ENCODE results near the gene ZNF599.

Gene ZNF599

GRCh38 chr19:34787059-34787824, 14.2 kb upstream of the ZNF599 start:
- no peaks in the 10 kb centered on the region for H3K27me3 ChIP-seq (ENCODE audit: insufficient read depth, low read length, poor library complexity)
- no peak overlapping the region for H3K4me3 ChIP-seq (ENCODE audit: low read length)
- no peak overlapping the region for H3K4ac ChIP-seq (ENCODE audit: low read depth, low read length)
- H3K36me3 ChIP-seq (ENCODE audit: control insufficient read depth, insufficient read depth, low read length) = no peaks in the 10 kb centered on the region
- H2BK15ac ChIP-seq (replicated peaks; ENCODE audit: low read depth) = no peak overlapping the region
- no peak overlapping the region for H4K8ac ChIP-seq (ENCODE audit: low read depth, low read length)
- no peak overlapping the region for H3K9ac ChIP-seq (ENCODE audit: low read length)
- H2AK5ac ChIP-seq (ENCODE audit: low read length) = no peak overlapping the region
- no peak overlapping the region for H3K18ac ChIP-seq (ENCODE audit: low read length)
- WGBS (ENCODE audit: extremely low coverage, insufficient coverage, low lambda C conversion rate) = no CpG with 5 or more reads among the region's 3 CpGs
- H4K5ac ChIP-seq (ENCODE audit: low read length) = no peak overlapping the region
- H3K23ac ChIP-seq (ENCODE audit: low read length) = no peak overlapping the region
- no peaks in the 10 kb centered on the region for H3K79me1 ChIP-seq (ENCODE audit: low read length)
- no peaks in the 10 kb centered on the region for H3K4me1 ChIP-seq (ENCODE audit: control insufficient read depth, low read depth, low read length)
- H3K79me2 ChIP-seq (ENCODE audit: control insufficient read depth, insufficient read depth, low read length) = no peaks in the 10 kb centered on the region
- no peak overlapping the region for H2BK120ac ChIP-seq (ENCODE audit: low read depth, low read length)
- no peak for DNase-seq
- no peak overlapping the region for H3K4me2 ChIP-seq (ENCODE audit: low read length)
- H3K27ac ChIP-seq (ENCODE audit: low read depth, low read length) = no peak overlapping the region
- H3K56ac ChIP-seq (ENCODE audit: low read length) = no peak overlapping the region
- H2BK5ac ChIP-seq (ENCODE audit: low read length) = no peak overlapping the region

GRCh38 chr19:34786236-34786635, 13.2 kb upstream of the ZNF599 start:
- Histone ChIP-seq H3K27me3 (ENCODE audit: insufficient read depth, low read length, poor library complexity) (no peaks in the 10 kb centered on the region), H2BK120ac (ENCODE audit: low read depth, low read length) (no peak overlapping the region), H2BK15ac (replicated peaks; ENCODE audit: low read depth) (no peak overlapping the region), H3K56ac (ENCODE audit: low read length) (no peak overlapping the region), H3K9ac (ENCODE audit: low read length) (no peak overlapping the region), H3K4me1 (ENCODE audit: control insufficient read depth, low read depth, low read length) (no peaks in the 10 kb centered on the region), H3K27ac (ENCODE audit: low read depth, low read length) (no peak overlapping the region), H3K4me3 (ENCODE audit: low read length) (no peak overlapping the region), H3K4ac (ENCODE audit: low read depth, low read length) (no peak overlapping the region), H3K23ac (ENCODE audit: low read length) (no peak overlapping the region), H4K5ac (ENCODE audit: low read length) (no peak overlapping the region), H3K18ac (ENCODE audit: low read length) (no peak overlapping the region), H2AK5ac (ENCODE audit: low read length) (no peak overlapping the region), H4K8ac (ENCODE audit: low read depth, low read length) (no peak overlapping the region), H2BK5ac (ENCODE audit: low read length) (no peak overlapping the region), H3K79me1 (ENCODE audit: low read length) (no peaks in the 10 kb centered on the region), H3K4me2 (ENCODE audit: low read length) (no peak overlapping the region), H3K79me2 (ENCODE audit: control insufficient read depth, insufficient read depth, low read length) (no peaks in the 10 kb centered on the region), H3K36me3 (ENCODE audit: control insufficient read depth, insufficient read depth, low read length) (no peaks in the 10 kb centered on the region)
- no CpG with 5 or more reads among the region's 5 CpGs for WGBS (ENCODE audit: extremely low coverage, insufficient coverage, low lambda C conversion rate)
- no peak for DNase-seq

- no peak overlapping the region for H4K8ac ChIP-seq (ENCODE audit: low read depth, low read length)
- WGBS (ENCODE audit: extremely low coverage, insufficient coverage, low lambda C conversion rate) = no CpG with 5 or more reads among the region's 3 CpGs
Measured at GRCh38 chr19:34779652-34780051, 6.6 kb upstream of the ZNF599 start.

GRCh38 chr19:34778342-34778741, 5.3 kb upstream of the ZNF599 start:
- Histone ChIP-seq H3K23ac (ENCODE audit: low read length) (no peak overlapping the region), H3K27me3 (ENCODE audit: insufficient read depth, low read length, poor library complexity) (no peaks in the 10 kb centered on the region), H3K4ac (ENCODE audit: low read depth, low read length) (no peak overlapping the region), H3K79me1 (ENCODE audit: low read length) (no peaks in the 10 kb centered on the region), H3K27ac (ENCODE audit: low read depth, low read length) (no peak overlapping the region), H3K18ac (ENCODE audit: low read length) (no peak overlapping the region), H3K4me2 (ENCODE audit: low read length) (no peak overlapping the region), H2BK15ac (replicated peaks; ENCODE audit: low read depth) (no peak overlapping the region), H2BK120ac (ENCODE audit: low read depth, low read length) (no peak overlapping the region), H4K8ac (ENCODE audit: low read depth, low read length) (no peak overlapping the region), H3K79me2 (ENCODE audit: control insufficient read depth, insufficient read depth, low read length) (no peaks in the 10 kb centered on the region), H3K9ac (ENCODE audit: low read length) (no peak overlapping the region), H2BK5ac (ENCODE audit: low read length) (no peak overlapping the region), H3K4me1 (ENCODE audit: control insufficient read depth, low read depth, low read length) (no peaks in the 10 kb centered on the region), H2AK5ac (ENCODE audit: low read length) (no peak overlapping the region), H3K56ac (ENCODE audit: low read length) (no peak overlapping the region), H4K5ac (ENCODE audit: low read length) (no peak overlapping the region), H3K4me3 (ENCODE audit: low read length) (no peak overlapping the region), H3K36me3 (ENCODE audit: control insufficient read depth, insufficient read depth, low read length) (no peaks in the 10 kb centered on the region)
- no CpG with 5 or more reads among the region's 2 CpGs for WGBS (ENCODE audit: extremely low coverage, insufficient coverage, low lambda C conversion rate)
- DNase-seq = no peak

More at GRCh38 chr19:34779652-34780051, 6.6 kb upstream of the ZNF599 start:
- no peak overlapping the region for H3K56ac ChIP-seq (ENCODE audit: low read length)
- H3K4me3 ChIP-seq (ENCODE audit: low read length) = no peak overlapping the region
- H3K4ac ChIP-seq (ENCODE audit: low read depth, low read length) = no peak overlapping the region
- H3K79me1 ChIP-seq (ENCODE audit: low read length) = no peaks in the 10 kb centered on the region
- no peak for DNase-seq
- H4K5ac ChIP-seq (ENCODE audit: low read length) = no peak overlapping the region
- no peak overlapping the region for H2AK5ac ChIP-seq (ENCODE audit: low read length)
- no peak overlapping the region for H2BK120ac ChIP-seq (ENCODE audit: low read depth, low read length)
- no peak overlapping the region for H3K9ac ChIP-seq (ENCODE audit: low read length)
- no peak overlapping the region for H3K23ac ChIP-seq (ENCODE audit: low read length)
- H3K4me1 ChIP-seq (ENCODE audit: control insufficient read depth, low read depth, low read length) = no peaks in the 10 kb centered on the region
- no peak overlapping the region for H2BK5ac ChIP-seq (ENCODE audit: low read length)
- H3K27ac ChIP-seq (ENCODE audit: low read depth, low read length) = no peak overlapping the region
- no peak overlapping the region for H3K4me2 ChIP-seq (ENCODE audit: low read length)
- no peaks in the 10 kb centered on the region for H3K36me3 ChIP-seq (ENCODE audit: control insufficient read depth, insufficient read depth, low read length)
- H3K79me2 ChIP-seq (ENCODE audit: control insufficient read depth, insufficient read depth, low read length) = no peaks in the 10 kb centered on the region
- H2BK15ac ChIP-seq (replicated peaks; ENCODE audit: low read depth) = no peak overlapping the region
- H3K18ac ChIP-seq (ENCODE audit: low read length) = no peak overlapping the region
- no peaks in the 10 kb centered on the region for H3K27me3 ChIP-seq (ENCODE audit: insufficient read depth, low read length, poor library complexity)

DNA sequence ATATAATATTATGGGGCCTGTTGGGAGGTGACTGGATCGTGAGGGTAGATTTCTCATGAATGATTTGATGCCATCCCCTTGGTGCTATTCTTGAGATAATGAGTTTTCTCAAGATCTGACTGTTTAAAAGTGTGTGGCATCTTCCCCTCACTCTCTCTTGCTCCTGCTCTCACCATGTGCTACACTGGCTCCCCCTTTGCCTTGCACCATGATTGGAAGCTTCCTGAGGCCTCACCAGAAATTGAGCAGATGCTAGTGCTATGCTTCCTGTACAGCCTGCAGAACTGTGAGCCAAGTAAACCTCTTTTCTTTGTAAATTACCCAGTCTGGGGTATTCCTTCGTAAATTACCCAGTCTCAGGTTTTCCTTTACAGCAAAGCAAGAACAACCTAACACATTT, 1.8 kb upstream of the ZNF599 start:
- Histone ChIP-seq H3K4me1 (ENCODE audit: control insufficient read depth, low read depth, low read length) (peaks cover 3% of the 10 kb centered on the region), H3K4me3 (ENCODE audit: low read length) (no peak overlapping the region), H2AK5ac (ENCODE audit: low read length) (no peak overlapping the region), H4K5ac (ENCODE audit: low read length) (no peak overlapping the region), H3K23ac (ENCODE audit: low read length) (no peak overlapping the region), H3K4ac (ENCODE audit: low read depth, low read length) (no peak overlapping the region), H3K56ac (ENCODE audit: low read length) (no peak overlapping the region), H2BK15ac (replicated peaks; ENCODE audit: low read depth) (no peak overlapping the region), H2BK5ac (ENCODE audit: low read length) (no peak overlapping the region), H3K79me2 (ENCODE audit: control insufficient read depth, insufficient read depth, low read length) (no peaks in the 10 kb centered on the region), H3K36me3 (ENCODE audit: control insufficient read depth, insufficient read depth, low read length) (no peaks in the 10 kb centered on the region), H3K27me3 (ENCODE audit: insufficient read depth, low read length, poor library complexity) (no peaks in the 10 kb centered on the region), H3K79me1 (ENCODE audit: low read length) (no peaks in the 10 kb centered on the region), H4K8ac (ENCODE audit: low read depth, low read length) (no peak overlapping the region), H3K18ac (ENCODE audit: low read length) (no peak overlapping the region), H2BK120ac (ENCODE audit: low read depth, low read length) (no peak overlapping the region), H3K4me2 (ENCODE audit: low read length) (no peak overlapping the region), H3K27ac (ENCODE audit: low read depth, low read length) (no peak overlapping the region), H3K9ac (ENCODE audit: low read length) (no peak overlapping the region)
- WGBS (ENCODE audit: extremely low coverage, insufficient coverage, low lambda C conversion rate) = no CpG with 5 or more reads among the region's 2 CpGs
- no peak for DNase-seq

DNA sequence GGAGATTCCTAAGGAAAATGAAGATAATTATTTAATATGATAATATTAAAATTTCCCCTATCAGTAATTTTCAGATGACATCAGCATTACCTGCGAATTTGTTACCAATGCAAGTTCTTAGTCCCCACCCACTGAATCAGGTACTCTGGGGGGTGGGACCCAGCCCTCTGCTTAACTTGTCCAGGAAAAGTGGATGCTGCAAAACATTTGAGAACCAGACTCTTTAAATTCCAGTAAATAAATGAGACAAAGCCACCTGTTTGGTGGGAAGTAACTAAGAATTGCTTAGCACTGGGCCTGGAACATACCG, 495 bp upstream of the ZNF599 start:
- H2BK5ac ChIP-seq (ENCODE audit: low read length) = no peak overlapping the region
- no CpG with 5 or more reads among the region's 2 CpGs for WGBS (ENCODE audit: extremely low coverage, insufficient coverage, low lambda C conversion rate)
- H3K4ac ChIP-seq (ENCODE audit: low read depth, low read length) = no peak overlapping the region
- no peaks in the 10 kb centered on the region for H3K79me2 ChIP-seq (ENCODE audit: control insufficient read depth, insufficient read depth, low read length)
- H3K27me3 ChIP-seq (ENCODE audit: insufficient read depth, low read length, poor library complexity) = no peaks in the 10 kb centered on the region
- H2BK120ac ChIP-seq (ENCODE audit: low read depth, low read length) = no peak overlapping the region
- no peak overlapping the region for H4K8ac ChIP-seq (ENCODE audit: low read depth, low read length)
- no peak overlapping the region for H2BK15ac ChIP-seq (replicated peaks; ENCODE audit: low read depth)
- no peak overlapping the region for H3K9ac ChIP-seq (ENCODE audit: low read length)
- H3K79me1 ChIP-seq (ENCODE audit: low read length) = no peaks in the 10 kb centered on the region
- DNase-seq = no peak
- H3K4me3 ChIP-seq (ENCODE audit: low read length) = no peak overlapping the region
- no peak overlapping the region for H3K18ac ChIP-seq (ENCODE audit: low read length)
- no peak overlapping the region for H2AK5ac ChIP-seq (ENCODE audit: low read length)
- H3K27ac ChIP-seq (ENCODE audit: low read depth, low read length) = no peak overlapping the region
- no peak overlapping the region for H3K4me2 ChIP-seq (ENCODE audit: low read length)
- no peaks in the 10 kb centered on the region for H3K36me3 ChIP-seq (ENCODE audit: control insufficient read depth, insufficient read depth, low read length)
- H4K5ac ChIP-seq (ENCODE audit: low read length) = no peak overlapping the region
- H3K4me1 ChIP-seq (ENCODE audit: control insufficient read depth, low read depth, low read length) = peaks cover 3% of the 10 kb centered on the region
- no peak overlapping the region for H3K23ac ChIP-seq (ENCODE audit: low read length)
- no peak overlapping the region for H3K56ac ChIP-seq (ENCODE audit: low read length)

Data from mesendoderm (in vitro differentiated cells).